GM12878 (cell line): ENCODE data around the gene ARRDC1. TPM values are rescaled to one million over a fixed set of nuclear protein-coding genes. Genes with fewer than 3 reads are reported as not detected.

Experiments
- ATAC-seq: fragments of 200-7000 bp; cut with Tn5 transposase; 3 replicates; pipeline ENCODE4 v1.9.1; 2020; ENCODE audit warnings: mild to moderate bottlenecking, moderate library complexity
- BruUV-seq: library from RNA; stranded (reverse); fragments of 400-500 nt; replicated peaks from 2 replicates; lab custom pipeline; 2021; lab: Mats Ljungman, UMichigan
- CTCF ChIA-PET: fragments of 300-600 bp; sonication (Branson Sonifier 250); formaldehyde crosslinking; extraction: SDS; loops from one replicate; lab custom pipeline; 2021; ENCODE audit warnings: inconsistent platforms; lab: Yijun Ruan, JAX
- POLR2A ChIA-PET: fragments of 350-600 bp; formaldehyde crosslinking; extraction: SDS; loops from one replicate; lab custom pipeline; 2021; ENCODE audit warnings: inconsistent platforms; lab: Charles Lee
- RAD21 ChIA-PET: fragments of 300-600 bp; sonication (Branson Sonifier 250); formaldehyde crosslinking; loops from one replicate; lab custom pipeline; 2023; ENCODE audit warnings: antibody characterized with exemption; ENCODE audit not compliant: unreplicated experiment; lab: Charles Lee
- SMC1A ChIA-PET: fragments of 300-600 bp; sonication (Branson Sonifier 250); formaldehyde crosslinking; loops from one replicate; lab custom pipeline; 2023; ENCODE audit not compliant: unreplicated experiment, uncharacterized antibody; lab: Charles Lee
- DNase-seq: peaks from one replicate; pipeline ENCODE4 v3.0.0-alpha.2; 2011; ENCODE audit warnings: low read depth, low spot score
- FAIRE-seq: peaks from 3 replicates; lab custom pipeline; 2011; peaks lifted over from hg19 to GRCh38; lab: Jason Lieb, UNC
- H2AFZ ChIP-seq: 2 replicates; pipeline ENCODE4 v1.6.0; 2011; ENCODE audit warnings: low read depth, low read length, control low read depth; ENCODE audit not compliant: control insufficient read depth
- H3K27ac ChIP-seq: 2 replicates; pipeline ENCODE4 v1.5.1; 2011; ENCODE audit warnings: control low read depth; ENCODE audit not compliant: control insufficient read depth, insufficient read depth
- H3K27me3 ChIP-seq, 2 experiments: replicated peaks in 1 of 2; 2 replicates each; pipeline versions ENCODE4 v1.6.0 to v1.6.1; 2011; ENCODE audit warnings: low read length in 1 of 2; ENCODE audit not compliant: control insufficient read depth in 2 of 2, insufficient read depth in 2 of 2
- H3K36me3 ChIP-seq, 2 experiments: 2 replicates each; pipeline ENCODE4 v1.5.1; 2011; ENCODE audit warnings: low read length in 1 of 2; ENCODE audit not compliant: control insufficient read depth in 2 of 2, insufficient read depth in 2 of 2
- H3K4me1 ChIP-seq: 2 replicates; pipeline ENCODE4 v1.6.1; 2011; ENCODE audit warnings: mild to moderate bottlenecking, low read length, moderate library complexity, mixed read lengths; ENCODE audit not compliant: control insufficient read depth, insufficient read depth
- H3K4me2 ChIP-seq: 2 replicates; pipeline ENCODE4 v1.6.0; 2011; ENCODE audit warnings: control low read depth; ENCODE audit not compliant: control insufficient read depth, insufficient read depth
- H3K4me3 ChIP-seq: fragments of 200-600 bp; sonication (generic); 2 replicates; pipeline ENCODE4 v1.5.1; 2016
- H3K79me2 ChIP-seq: 2 replicates; pipeline ENCODE4 v1.6.0; 2011; ENCODE audit warnings: low read length; ENCODE audit not compliant: control insufficient read depth, insufficient read depth
- H3K9ac ChIP-seq: 2 replicates; pipeline ENCODE4 v1.8.0; 2011; ENCODE audit warnings: low read length, control low read depth, mixed read lengths; ENCODE audit not compliant: control insufficient read depth, insufficient read depth
- H3K9me3 ChIP-seq: replicated peaks from 3 replicates; pipeline ENCODE4 v1.5.1; 2011; ENCODE audit warnings: mild to moderate bottlenecking, low read length; ENCODE audit not compliant: control insufficient read depth, insufficient read depth
- H4K20me1 ChIP-seq: 2 replicates; pipeline ENCODE4 v1.6.0; 2011; ENCODE audit not compliant: control insufficient read depth, insufficient read depth
- BCL3 ChIP-seq: IDR thresholded peaks from 2 replicates; pipeline ENCODE4 v1.6.1; 2011; ENCODE audit warnings: borderline replicate concordance, low read depth, mild to moderate bottlenecking, moderate library complexity, low read length; ENCODE audit not compliant: insufficient read depth, poor library complexity, severe bottlenecking
- EED ChIP-seq: sonication (generic); IDR thresholded peaks from 2 replicates; pipeline ENCODE4 v1.6.1; 2016; ENCODE audit warnings: antibody characterized with exemption, low read depth
- IRF3 ChIP-seq: fragments of 450-650 bp; IDR thresholded peaks from 2 replicates; pipeline ENCODE4 v1.6.1; 2014; ENCODE audit warnings: mild to moderate bottlenecking
- JUNB ChIP-seq: IDR thresholded peaks from 2 replicates; pipeline ENCODE4 v1.6.1; 2016; ENCODE audit warnings: antibody characterized with exemption, mild to moderate bottlenecking
- NR2C2 ChIP-seq: IDR thresholded peaks from 2 replicates; pipeline ENCODE4 v1.6.1; 2011; ENCODE audit warnings: borderline replicate concordance, low read depth; ENCODE audit not compliant: control insufficient read depth, insufficient read length
- POLR2A ChIP-seq: IDR thresholded peaks from 2 replicates; pipeline ENCODE4 v1.6.1; 2011; ENCODE audit warnings: low read depth, mild to moderate bottlenecking, low read length
- SMARCA5 ChIP-seq: fragments of 450-650 bp; IDR thresholded peaks from 2 replicates; pipeline ENCODE4 v1.6.1; 2017; ENCODE audit warnings: mild to moderate bottlenecking
- USF2 ChIP-seq: IDR thresholded peaks from 2 replicates; pipeline ENCODE4 v1.6.1; 2011; ENCODE audit warnings: low read depth, low read length, improper control_type of control experiment, borderline replicate concordance
- ZNF384 ChIP-seq: IDR thresholded peaks from 2 replicates; pipeline ENCODE4 v1.6.1; 2012; ENCODE audit warnings: low read depth, mild to moderate bottlenecking, low read length, improper control_type of control experiment, borderline replicate concordance
- WGBS: methylation state at CpG from one replicate; pipeline ENCODE4 v1.1.6; 2016; ENCODE audit warnings: low lambda C conversion rate; ENCODE audit not compliant: insufficient replicate concordance, insufficient coverage; ENCODE audit errors: missing lambda C conversion rate; 5-methylcytosine and 5-hydroxymethylcytosine counted together
- in situ Hi-C: fragments of 300-500 bp; cut with MboI; formaldehyde crosslinking; loops from 9 replicates; pipeline ENCODE4 v1.14.3; 2018; ENCODE audit warnings: mixed read lengths
- intact Hi-C: fragments of 100-400 bp; cut with micrococcal nuclease; formaldehyde crosslinking; loops from one replicate; pipeline ENCODE4 v1.14.2; 2022; ENCODE audit not compliant: unreplicated experiment
- polyA plus RNA-seq, 11 experiments: library from polyadenylated mRNA; depleted of rRNA in 4 of 11; unstranded in 6 of 11; stranded (reverse) in 5 of 11; fragments of >200 nt; fragmentation: Nextera tagmentation in 4 of 11; fragmentation: Illumina TruSeq in 1 of 11; extraction: Ambion mirVana in 4 of 11; extraction: Trizol in 1 of 11; gene quantifications; 1 replicate in 1 of 11; 2 replicates in 10 of 11; pipeline versions ENCODE4 v1.2.1 to v1.2.3, GENCODE V29; 2011 to 2016; ENCODE audit warnings: inconsistent platforms in 2 of 11, missing spikeins in 2 of 11, low read depth in 1 of 11
- total RNA-seq, 4 experiments: library from RNA; depleted of rRNA in 3 of 4; stranded (reverse); fragments of >200 nt in 3 of 4; fragmentation: Illumina TruSeq in 1 of 4; extraction: Trizol in 1 of 4; gene quantifications; 2 replicates each; pipeline versions ENCODE4 v1.2.1 to v1.2.3, GENCODE V29; 2013 to 2021

The ARRDC1 gene
- total and polyA plus RNA-seq, 10 of the 15 experiments (the other 5 are each of a cell fraction or from before 2014, with no cell fraction given): 0.23 to 34.4 (median 20.9) TPM

DNA sequence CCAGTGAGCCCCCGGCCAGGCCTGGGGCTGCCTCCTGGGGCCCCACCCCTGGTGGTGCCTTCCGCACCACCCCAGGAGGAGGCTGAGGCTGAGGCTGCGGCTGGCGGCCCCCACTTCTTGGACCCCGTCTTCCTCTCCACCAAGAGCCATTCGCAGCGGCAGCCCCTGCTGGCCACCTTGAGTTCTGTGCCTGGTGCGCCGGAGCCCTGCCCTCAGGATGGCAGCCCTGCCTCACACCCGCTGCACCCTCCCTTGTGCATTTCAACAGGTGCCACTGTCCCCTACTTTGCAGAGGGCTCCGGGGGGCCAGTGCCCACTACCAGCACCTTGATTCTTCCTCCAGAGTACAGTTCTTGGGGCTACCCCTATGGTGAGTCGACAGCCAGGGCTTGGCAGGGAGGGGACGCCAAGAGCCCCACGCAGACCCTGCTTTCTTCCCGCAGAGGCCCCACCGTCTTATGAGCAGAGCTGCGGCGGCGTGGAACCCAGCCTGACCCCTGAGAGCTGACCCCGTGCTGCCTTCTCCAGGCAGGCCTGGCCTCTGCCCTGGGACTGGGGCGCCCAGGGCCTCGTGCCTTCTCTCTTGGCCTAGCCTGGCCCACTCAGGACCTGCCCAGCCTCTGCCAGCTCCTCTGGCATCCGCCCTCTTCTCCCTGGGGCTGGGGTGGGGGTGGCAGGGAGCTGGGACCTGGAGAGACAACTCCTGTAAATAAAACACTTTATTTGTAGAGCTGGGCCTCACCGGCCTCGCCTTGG, 9.3 kb downstream of the ARRDC1 start:
- H2AFZ ChIP-seq: no peak overlapping the region
- DNase-seq: no peak
- CTCF ChIA-PET: no interaction called here
- RAD21 ChIA-PET: no interaction called here
- no peak overlapping the region for H3K4me3 ChIP-seq
- no peak overlapping the region for H3K9ac ChIP-seq
- no peak overlapping the region for H3K27ac ChIP-seq
- SMC1A ChIA-PET: no interaction called here
- FAIRE-seq: no peak
- 94% methylated on average over 22 of the region's 25 CpGs for WGBS
- POLR2A ChIA-PET: no interaction called here
- no peak overlapping the region for H3K4me2 ChIP-seq
- H3K9me3 ChIP-seq: no peaks in the 10 kb centered on the region
- in situ Hi-C loops: no loop called here
- H3K27me3 ChIP-seq: no peaks in the 10 kb centered on the region
- peak; percentile 16 for TF ChIP-seq POLR2A
- TF ChIP-seq SMARCA5: no peak
- no peak for ATAC-seq
- intact Hi-C loops: no loop called here
- no TSS peak for BruUV-seq
- peaks cover 23% of the 10 kb centered on the region for H3K79me2 ChIP-seq
- H3K4me1 ChIP-seq: peaks cover 5% of the 10 kb centered on the region
- H4K20me1 ChIP-seq: no peaks in the 10 kb centered on the region
- H3K36me3 ChIP-seq: peaks cover 2 to 7% of the 10 kb centered on the region in 2 experiments; a peak in 3 of 4 replicates

GRCh38 chr9:137615387-137615871, 9.9 kb downstream of the ARRDC1 start:
- ChIA-PET POLR2A (no interaction called here), CTCF (no interaction called here), SMC1A (no interaction called here), RAD21 (no interaction called here)
- ATAC-seq (no peak), FAIRE-seq (no peak), DNase-seq (no peak)
- Histone ChIP-seq H3K9me3 (no peaks in the 10 kb centered on the region), H3K4me2 (no peak overlapping the region), H3K27ac (no peak overlapping the region), H4K20me1 (no peaks in the 10 kb centered on the region), H3K79me2 (peaks cover 29% of the 10 kb centered on the region), H3K4me3 (no peak overlapping the region), H3K36me3 (peaks cover 2 to 7% of the 10 kb centered on the region in 2 experiments; a peak in 3 of 4 replicates), H2AFZ (no peak overlapping the region), H3K9ac (no peak overlapping the region), H3K27me3 (no peaks in the 10 kb centered on the region), H3K4me1 (peaks cover 7% of the 10 kb centered on the region)
- WGBS: 94% methylated on average over 19 of the region's 19 CpGs
- in situ Hi-C loops (no loop called here), intact Hi-C loops (no loop called here)
- BruUV-seq: no TSS peak
- TF ChIP-seq NR2C2: no peak
- no peak for TF ChIP-seq JUNB
- no peak for TF ChIP-seq EED
- no peak for TF ChIP-seq BCL3
- TF ChIP-seq ZNF384: no peak
- no peak for TF ChIP-seq USF2
- TF ChIP-seq IRF3: no peak
